Measurements from ENCODE around the gene ELP5.

The ELP5 gene

DNA sequence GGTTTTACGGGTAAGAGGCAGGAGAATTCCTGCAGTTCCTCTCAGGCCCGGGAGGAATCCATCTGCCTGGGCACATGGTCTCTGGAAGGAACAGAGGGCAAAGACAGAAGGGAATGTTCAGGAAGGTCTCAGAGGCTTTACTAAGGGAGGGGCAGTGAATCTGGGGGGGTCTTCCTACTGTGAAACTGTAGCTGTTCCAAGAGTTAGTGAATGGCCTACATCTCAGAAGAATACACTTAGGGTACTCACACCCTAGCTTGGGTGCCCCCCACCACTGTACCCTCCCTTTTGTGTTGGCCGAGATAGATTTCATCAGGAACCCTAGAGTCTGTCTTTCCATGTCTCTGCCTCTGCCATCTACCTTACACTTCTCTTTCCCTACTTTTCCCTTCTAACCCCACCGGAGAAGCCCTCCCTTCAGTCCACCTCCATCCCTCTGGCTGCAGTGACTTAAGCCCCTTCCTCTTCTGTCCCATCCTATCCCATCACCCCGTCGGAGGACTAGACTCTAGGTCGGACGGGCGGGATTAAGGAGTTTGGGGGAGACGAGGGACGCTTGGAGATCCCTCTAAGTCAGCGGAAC lies 32.7 kb upstream of the ELP5 start:
- DNase-seq, result no peak

DNA sequence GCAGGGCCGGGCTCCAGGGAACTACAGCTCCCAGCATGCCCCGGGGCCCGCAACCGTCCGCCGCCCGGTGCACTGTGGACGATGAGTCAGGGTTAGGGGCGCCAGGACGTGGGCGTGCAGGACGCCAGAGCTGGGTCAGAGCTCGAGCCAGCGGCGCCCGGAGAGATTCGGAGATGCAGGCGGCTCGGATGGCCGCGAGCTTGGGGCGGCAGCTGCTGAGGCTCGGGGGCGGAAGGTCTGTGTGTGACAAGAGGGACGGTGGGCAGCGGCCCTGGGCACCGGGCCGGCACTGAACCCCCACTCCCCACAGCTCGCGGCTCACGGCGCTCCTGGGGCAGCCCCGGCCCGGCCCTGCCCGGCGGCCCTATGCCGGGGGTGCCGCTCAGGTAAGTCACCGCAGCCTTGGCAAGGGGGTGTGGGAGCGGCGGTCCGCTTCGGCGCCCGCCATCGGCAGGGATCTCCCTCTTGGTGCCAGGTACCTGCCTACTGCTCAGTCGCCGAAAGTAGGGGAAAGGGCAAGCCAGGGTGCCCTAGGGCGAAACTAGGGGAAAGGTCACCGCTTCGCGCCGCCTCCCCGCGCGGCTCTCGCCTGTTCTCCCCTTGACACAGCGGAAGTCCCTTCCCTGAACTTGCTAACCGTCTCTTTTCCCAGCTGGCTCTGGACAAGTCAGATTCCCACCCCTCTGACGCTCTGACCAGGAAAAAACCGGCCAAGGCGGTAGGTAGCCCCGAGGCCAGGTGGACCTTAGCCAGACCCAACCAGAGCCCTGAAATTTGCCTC lies 32.0 kb upstream of the ELP5 start, which contains the start of the genes ACADVL and DLG4:
Gene ACADVL, plus strand, starts transcription at position 127 of the 781 bp plus-strand sequence. Its CDS starts 47 bp downstream, at position 174.
Gene DLG4, minus strand, starts transcription at position 25 of the 781 bp plus-strand sequence.
- DNase-seq, result peak; percentile 80

DNA sequence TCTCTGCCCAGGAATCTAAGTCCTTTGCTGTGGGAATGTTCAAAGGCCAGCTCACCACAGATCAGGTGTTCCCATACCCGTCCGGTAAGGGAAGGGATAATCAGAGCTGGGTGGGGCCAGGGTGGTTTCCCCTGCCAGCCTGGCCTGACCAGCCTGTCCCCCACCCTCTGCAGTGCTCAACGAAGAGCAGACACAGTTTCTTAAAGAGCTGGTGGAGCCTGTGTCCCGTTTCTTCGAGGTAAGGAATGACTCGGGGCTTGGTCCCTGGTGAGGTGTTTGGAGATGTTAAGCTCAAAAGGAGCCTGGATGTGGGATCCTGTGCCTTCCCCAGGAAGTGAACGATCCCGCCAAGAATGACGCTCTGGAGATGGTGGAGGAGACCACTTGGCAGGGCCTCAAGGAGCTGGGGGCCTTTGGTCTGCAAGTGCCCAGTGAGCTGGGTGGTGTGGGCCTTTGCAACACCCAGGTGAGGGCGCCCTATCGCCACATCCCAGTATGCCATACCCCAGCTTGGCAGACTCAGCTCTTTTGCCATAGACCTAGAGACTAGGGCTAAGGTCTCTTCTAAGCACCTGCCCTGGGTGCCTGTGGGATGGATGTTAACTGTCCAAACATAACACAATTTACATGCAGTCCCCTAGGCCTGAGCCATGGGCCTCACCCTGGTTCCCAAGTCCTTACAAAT lies 31.3 kb upstream of the ELP5 start:
- DNase-seq, result peak; percentile 65

DNA sequence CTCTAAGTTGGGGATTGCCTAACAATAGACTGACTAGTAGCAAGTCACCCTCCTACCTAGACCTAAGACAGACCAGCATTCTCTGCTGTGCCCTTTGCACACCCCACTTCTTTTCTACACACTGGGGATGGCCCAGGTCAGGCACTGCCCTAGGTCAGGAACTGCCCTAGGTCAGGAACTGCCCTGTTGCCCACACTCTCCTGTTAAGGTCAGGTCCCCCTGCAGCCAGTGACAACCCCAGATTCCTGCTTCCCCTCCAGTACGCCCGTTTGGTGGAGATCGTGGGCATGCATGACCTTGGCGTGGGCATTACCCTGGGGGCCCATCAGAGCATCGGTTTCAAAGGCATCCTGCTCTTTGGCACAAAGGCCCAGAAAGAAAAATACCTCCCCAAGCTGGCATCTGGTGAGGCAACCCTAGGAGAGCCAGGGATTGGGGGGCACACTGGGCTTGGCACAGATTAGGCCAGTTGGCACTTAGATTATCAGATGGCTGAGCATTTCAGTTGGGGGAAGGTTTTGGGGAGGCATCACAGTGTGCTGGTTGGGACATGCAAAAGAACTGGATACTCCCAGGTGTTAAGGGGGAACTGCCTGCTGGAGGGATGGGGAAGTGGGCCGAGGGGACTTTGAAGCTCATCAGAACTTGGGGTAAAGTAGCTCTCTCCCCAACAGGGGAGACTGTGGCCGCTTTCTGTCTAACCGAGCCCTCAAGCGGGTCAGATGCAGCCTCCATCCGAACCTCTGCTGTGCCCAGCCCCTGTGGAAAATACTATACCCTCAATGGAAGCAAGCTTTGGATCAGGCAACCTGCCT lies 30.5 kb upstream of the ELP5 start:
- no peak for DNase-seq

DNA sequence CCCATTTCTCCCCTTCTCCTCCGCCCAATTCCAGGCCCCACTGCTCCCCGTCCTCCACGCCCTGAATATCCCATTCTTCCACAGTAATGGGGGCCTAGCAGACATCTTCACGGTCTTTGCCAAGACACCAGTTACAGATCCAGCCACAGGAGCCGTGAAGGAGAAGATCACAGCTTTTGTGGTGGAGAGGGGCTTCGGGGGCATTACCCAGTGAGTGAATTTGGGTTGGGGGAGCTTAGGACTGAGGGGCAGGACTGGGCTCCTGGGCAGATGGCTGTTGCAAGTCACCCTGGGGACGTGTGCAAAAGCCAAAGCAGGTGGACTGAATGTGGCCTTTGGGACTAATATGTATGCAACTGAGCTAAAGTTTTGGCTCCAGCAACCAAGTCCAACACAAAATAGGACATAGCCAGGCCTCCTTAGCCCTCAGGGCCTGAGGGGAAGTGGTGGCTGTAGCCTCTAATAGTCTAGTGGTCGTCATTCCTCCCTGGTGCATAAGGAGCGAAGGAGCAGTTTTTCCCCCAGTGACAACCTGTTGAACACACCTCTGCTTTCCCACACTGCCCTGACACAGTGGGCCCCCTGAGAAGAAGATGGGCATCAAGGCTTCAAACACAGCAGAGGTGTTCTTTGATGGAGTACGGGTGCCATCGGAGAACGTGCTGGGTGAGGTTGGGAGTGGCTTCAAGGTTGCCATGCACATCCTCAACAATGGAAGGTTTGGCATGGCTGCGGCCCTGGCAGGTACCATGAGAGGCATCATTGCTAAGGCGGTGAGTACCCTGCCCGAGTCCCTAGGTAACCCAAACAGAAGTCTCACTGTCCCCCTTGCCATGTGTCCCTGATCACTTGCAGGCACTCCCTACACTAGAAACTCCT lies 29.7 kb upstream of the ELP5 start:
- DNase-seq, result no peak

DNA sequence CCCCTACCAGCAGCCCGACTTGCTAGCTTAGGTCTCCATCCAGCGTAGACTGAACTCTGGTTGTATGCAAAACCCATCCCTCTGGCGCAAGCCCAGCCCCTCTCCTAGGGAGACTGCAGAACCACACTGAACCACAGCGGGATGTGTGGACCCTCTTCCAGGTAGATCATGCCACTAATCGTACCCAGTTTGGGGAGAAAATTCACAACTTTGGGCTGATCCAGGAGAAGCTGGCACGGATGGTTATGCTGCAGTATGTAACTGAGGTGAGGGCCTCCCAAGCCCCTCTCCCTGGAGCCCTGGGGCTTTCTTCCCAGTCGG lies 29.1 kb upstream of the ELP5 start:
- DNase-seq, result no peak

DNA sequence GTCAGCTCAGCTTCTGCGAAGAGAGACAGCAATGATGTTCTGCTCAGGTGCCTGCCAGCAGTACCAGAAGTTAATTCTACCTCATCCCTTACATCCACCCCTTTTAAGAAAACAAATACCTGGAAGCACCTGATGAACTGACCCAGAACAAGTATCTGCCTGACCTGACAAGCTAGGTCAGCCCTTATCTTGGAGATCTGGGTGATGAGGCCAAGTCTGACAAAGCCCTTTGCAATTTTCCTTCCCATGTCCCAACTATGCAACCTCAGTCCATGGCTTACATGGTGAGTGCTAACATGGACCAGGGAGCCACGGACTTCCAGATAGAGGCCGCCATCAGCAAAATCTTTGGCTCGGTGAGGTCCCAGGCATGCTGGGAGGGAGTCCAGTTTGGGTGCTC lies 28.6 kb upstream of the ELP5 start:
- DNase-seq, result no peak

DNA sequence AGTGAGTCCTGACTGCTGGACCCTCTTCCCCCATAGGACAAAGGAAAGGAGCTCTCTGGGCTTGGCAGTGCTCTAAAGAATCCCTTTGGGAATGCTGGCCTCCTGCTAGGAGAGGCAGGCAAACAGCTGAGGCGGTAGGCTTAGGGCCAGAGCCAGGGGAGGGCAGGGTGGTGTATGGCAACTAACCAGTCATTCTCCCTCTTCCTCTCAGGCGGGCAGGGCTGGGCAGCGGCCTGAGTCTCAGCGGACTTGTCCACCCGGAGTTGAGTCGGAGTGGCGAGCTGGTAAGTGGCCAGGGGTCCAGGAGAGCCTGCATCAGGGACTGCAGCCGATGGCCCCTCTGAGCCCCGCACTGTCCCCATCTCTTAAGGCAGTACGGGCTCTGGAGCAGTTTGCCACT lies 27.9 kb upstream of the ELP5 start:
- no peak for DNase-seq

DNA sequence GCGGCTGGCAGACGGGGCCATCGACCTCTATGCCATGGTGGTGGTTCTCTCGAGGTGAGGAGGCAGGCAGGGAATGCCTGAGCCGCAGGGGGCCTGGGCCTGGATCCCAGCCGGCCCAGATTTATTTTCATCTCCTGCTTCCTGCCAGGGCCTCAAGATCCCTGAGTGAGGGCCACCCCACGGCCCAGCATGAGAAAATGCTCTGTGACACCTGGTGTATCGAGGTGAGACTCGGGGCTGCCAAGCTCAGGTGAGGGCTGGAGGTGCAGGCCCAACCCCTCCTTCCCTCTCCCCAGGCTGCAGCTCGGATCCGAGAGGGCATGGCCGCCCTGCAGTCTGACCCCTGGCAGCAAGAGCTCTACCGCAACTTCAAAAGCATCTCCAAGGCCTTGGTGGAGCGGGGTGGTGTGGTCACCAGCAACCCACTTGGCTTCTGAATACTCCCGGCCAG lies 27.3 kb upstream of the ELP5 start:
- DNase-seq, result no peak

DNA sequence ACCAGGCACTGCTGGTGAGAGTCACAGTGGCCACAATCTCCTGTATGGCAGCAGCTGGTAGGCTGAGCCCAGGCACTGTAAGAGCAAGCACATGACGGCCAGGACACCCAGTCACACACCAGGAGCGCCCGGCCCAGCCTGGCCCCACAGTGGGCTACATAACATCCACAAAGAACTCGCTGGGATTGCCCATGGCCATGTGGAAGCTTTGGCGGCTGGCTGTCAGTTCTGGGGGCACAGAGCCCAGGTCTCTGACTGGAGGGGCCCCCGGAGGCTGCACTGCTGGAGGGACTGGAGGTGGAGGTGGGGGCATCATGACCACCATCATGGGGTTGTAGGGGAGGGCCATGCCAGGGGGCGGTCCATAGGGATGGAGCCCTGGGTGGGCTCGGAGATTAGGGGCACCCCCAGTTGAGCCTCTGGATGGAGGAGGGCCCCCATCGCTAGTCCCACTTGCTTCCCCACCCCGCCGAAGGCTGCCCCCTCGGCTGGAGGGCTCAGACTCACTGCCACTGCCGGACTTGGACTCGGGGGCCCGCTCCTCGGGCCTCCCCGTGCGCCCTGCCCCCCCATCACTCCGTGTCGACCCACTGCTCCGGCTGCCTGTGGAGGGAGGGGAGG lies 26.2 kb upstream of the ELP5 start:
- DNase-seq, result no peak

DNA sequence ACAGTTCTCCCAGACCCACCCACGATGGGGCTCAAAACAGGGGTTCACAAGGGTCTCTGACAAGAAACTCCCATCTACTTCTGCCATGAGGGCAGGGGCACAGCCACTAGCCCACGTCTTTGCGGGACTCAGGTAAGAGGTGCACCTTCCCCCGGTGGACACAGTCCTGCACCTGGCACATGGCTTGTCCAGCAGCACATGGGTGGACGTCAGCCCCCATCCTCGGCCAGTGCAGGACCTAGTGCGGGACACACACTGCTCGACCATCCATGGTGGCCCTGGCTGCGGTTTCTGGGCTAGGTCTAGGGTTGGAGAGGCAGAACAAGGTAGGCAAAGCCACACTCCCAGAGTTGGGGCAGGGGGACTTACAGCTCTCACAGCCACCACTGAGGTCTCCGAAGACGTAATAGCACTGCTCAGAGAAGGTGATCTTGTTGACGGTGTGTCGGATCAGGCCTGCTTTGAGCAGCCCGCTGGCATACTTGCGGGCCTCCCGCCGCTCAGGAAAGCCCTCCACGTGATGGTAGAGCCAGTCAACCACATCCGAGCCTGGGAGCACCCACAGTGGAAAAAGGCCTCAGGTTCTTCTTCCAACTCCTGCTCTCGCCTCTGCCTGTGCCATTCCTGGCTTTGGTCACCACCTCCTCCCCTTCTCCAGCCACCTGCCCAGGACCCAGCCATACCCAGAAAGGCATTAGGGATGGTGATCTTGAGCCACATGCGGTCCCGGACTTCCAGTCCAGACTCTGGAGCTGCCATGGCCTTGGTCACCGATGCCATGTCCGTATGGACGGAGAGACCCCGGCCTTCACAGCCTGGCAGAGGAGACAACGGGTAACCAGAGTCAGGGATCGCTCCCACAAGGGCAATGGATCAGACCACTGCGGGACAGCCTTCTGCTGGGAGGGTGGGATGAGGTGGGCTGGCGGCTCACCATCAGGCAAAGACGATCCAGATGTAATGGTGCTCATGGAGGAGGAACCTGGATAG lies 25.0 kb upstream of the ELP5 start:
- no peak for DNase-seq

DNA sequence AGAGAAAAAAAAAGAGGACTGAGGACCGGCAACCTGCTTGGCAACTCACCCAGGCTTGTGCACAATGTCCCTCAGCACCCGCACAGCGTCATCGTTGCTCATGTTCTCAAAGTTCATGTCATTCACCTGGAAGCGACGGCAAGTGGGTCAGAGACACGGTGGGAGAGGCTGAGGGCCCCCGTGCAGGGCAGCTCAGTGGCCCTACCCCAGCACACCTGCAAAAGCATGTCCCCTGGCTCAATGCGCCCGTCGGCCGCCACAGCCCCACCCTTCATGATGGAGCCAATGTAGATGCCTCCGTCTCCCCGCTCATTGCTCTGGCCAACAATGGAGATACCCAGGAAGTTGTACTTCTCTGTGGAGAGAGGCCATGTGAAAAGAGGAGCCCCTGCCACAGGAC lies 23.1 kb upstream of the ELP5 start:
- DNase-seq, result no peak

DNA sequence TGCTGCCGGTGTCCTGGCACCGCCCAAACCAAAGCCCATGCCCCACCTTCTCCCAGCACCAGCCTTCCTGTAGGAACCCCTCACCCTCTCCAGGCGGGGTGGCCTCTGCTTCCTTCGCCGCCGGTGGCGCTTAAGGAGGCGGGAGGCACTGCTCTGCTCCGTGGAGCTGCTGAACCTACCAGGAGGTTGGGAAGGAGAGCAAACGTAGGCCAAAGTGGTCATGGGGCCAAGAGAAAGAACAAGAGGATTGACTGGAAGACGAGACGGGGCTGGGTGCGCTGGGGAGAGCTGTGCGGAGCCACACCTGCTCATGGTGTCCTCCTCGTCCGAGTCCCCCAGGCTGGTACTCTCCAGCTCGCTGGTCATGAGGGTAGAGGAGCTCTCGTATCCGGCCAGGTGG lies 22.5 kb upstream of the ELP5 start:
- DNase-seq, result no peak

DNA sequence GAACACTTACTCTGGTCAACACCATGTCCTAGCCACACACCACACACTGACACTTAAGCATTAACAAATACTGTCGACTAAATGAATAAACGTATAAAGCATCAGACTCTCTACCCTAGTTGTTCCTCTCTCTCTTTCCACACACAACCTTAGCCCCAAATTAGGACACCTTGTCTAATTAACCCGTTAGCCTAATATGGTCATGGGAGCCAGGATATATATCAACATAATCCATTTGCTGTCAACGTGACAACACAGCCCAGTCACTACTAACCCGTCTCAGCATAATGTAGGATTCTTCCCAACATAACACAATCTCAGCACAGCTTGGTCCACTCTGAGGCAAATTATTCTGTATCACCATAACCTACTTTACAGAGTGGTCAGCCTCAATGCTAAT lies 19.9 kb upstream of the ELP5 start:
- no peak for DNase-seq

DNA sequence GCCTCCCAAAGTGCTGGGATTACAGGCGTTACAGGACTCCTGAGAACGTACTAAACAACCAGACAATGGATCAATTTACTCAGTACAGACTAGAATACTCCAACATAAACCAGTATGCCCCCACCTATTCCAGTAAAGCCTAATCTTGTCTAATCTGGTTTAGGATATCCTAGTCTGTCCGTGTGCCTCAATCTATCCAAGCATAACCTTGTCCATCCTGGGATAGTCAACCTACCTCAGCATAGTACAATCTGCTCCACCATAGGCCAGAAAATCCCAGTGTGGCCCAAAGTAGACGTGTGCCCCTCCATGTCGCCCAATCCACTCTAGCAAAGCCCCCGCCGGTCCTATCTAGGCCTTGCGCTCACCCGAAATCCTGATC lies 18.3 kb upstream of the ELP5 start:
- DNase-seq, result no peak

DNA sequence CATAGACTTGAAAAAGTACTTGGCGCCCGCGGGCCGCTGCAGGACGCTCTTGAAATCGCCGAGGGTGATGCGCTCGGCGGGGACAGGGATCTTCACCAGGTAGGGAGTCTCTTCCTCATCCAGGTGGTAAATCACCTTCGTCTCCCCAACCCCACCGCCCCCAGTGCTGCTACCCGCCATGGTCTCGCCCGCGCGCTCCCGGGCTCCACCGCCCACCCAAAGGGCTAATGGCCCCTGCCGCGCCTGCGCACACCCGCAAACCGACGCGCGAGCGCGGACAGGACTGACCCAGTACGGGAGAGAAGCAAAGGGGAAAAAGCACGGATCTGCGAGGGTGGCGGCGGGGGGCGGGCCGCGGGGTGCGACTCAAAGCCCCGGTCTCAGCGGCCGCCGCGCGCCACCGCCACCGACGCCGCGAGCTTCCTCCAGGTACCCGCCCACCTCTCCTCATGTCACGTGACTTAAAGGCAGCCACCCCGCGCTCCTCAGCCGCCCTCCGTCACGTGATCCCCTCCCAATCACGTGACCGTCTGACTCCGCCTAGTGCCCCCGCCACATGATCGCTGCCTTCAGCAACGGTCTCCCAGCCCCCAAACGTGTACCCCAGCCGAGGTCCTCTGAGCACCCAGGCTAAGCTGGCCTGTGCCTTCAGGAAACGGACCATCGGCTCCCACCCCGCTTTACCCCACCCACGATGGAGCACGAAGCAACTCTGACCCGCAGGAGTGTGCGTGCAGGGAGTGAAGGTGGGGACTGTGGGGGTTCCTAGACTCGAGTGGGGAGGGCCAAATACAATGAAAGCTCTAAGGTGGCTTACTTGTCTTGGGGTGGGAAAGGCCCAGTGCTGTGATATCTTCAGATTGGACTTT lies 17.7 kb upstream of the ELP5 start, which contains the start of gene DVL2:
Gene DVL2, minus strand, starts transcription at position 435 of the 869 bp plus-strand sequence. Its CDS starts 255 bp downstream, at position 180.
- peak; percentile 94 for DNase-seq

DNA sequence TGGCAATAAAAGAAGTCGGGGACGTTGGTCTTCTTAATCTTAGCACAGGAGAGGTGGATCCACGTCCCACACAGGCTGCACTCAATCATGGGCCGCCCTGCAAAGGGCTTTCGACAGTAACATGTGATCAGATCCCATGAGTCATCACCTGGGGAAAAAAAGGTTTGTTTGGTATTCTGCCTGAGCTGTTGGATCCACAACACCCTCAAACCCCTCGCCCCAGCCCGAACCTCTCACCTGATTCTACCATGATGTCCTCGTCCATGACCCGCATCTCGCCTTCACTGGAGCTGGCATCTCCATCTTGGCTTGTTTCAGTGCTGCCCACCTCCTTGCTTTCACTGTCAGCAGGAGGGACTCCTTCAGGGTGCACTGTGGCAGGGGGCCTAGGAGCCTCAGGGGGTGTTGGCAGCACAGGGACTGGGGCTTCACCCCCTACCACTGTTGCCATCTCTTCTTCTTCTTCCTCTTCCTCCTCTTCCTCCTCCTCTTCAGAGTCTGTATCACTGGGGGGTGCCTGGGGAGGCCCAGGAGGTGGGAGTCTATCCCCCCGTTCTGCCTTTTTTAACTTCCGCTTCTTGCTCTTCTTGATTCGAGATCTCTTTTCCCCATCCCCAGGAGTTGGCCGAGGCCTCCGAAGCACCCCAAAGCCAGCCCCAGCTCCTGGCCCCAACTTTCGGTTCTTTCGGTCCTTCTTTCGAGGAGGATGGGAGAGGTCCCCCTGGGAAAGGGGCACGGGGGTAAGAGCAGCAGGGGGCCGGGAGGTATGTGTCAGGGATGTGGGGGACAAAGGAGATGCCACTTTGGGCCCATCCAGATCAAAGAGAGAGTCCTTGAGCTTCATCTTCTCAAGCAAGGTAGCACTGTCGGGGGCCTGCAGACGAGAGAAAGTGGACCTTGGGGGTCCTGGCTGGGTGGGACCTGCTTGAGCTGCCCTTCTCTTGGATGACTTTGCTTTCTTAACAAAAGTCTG lies 16.0 kb upstream of the ELP5 start:
- peak; percentile 22 for DNase-seq

DNA sequence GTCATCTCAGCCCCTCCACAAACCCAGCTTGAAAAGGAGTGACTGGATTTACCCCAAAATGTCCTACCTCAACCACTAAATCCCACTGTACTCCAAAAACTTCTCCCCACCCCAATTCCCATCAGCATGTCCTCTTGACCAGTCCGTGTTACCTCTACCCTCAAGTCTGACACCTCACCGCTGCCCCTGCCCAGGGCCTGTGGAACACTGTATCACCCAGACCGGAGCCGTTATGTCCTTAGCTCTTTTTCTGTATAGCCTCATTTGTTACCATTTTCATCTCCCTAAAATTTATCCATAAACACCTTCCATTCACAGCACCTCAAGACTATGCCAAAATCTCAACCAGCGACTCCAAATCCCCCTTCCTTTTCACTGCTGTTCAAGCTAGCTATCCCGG lies 15.2 kb upstream of the ELP5 start:
- DNase-seq, result no peak

Measured in activated naive CD4-positive, alpha-beta T cell treated with Interleukin-2 at 50 U/mL for 16 hours (primary cell).